22Rv1 (cell line): ENCODE measurements around the gene CLK2.

ENCODE experiments used
- H3K27ac ChIP-seq: fragments of 450-650 bp; 2 replicates; pipeline ENCODE4 v1.5.1; 2017
- ZFX ChIP-seq: fragments of 450-650 bp; IDR thresholded peaks from 2 replicates; pipeline ENCODE4 v1.6.1; 2017; ENCODE audit warnings: antibody characterized with exemption, borderline replicate concordance
- TF ChIP-seq, protein P1 (sequence below): fragments of 450-650 bp; IDR thresholded peaks from 2 replicates; pipeline ENCODE4 v1.5.1; 2017; ENCODE audit warnings: mild to moderate bottlenecking

The CLK2 gene

DNA sequence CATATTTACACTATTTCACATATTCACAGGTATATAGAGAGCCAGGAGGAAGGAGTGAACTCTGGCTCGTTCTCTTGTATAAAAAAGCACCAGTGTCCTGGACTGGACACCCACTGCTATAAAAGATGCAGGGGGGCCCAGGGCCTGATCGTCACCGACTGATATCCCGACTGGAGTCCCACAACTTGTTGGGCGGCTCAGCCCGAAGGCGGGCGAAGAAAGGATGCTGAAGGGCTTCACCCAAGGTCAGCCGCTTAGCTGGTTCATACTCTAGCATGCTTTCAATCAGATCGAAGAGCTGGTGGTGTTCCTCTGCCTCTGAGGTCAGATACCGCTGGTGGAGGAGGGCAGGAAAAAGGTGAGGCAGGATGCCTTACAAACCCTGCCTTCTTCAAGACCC lies 10.2 kb downstream of the CLK2 start:
- TF ChIP-seq ZFX, result no peak
- TF ChIP-seq, protein P1, sequence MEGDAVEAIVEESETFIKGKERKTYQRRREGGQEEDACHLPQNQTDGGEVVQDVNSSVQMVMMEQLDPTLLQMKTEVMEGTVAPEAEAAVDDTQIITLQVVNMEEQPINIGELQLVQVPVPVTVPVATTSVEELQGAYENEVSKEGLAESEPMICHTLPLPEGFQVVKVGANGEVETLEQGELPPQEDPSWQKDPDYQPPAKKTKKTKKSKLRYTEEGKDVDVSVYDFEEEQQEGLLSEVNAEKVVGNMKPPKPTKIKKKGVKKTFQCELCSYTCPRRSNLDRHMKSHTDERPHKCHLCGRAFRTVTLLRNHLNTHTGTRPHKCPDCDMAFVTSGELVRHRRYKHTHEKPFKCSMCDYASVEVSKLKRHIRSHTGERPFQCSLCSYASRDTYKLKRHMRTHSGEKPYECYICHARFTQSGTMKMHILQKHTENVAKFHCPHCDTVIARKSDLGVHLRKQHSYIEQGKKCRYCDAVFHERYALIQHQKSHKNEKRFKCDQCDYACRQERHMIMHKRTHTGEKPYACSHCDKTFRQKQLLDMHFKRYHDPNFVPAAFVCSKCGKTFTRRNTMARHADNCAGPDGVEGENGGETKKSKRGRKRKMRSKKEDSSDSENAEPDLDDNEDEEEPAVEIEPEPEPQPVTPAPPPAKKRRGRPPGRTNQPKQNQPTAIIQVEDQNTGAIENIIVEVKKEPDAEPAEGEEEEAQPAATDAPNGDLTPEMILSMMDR, result no peak
- H3K27ac ChIP-seq, result peak overlapping the region; percentile 88

DNA sequence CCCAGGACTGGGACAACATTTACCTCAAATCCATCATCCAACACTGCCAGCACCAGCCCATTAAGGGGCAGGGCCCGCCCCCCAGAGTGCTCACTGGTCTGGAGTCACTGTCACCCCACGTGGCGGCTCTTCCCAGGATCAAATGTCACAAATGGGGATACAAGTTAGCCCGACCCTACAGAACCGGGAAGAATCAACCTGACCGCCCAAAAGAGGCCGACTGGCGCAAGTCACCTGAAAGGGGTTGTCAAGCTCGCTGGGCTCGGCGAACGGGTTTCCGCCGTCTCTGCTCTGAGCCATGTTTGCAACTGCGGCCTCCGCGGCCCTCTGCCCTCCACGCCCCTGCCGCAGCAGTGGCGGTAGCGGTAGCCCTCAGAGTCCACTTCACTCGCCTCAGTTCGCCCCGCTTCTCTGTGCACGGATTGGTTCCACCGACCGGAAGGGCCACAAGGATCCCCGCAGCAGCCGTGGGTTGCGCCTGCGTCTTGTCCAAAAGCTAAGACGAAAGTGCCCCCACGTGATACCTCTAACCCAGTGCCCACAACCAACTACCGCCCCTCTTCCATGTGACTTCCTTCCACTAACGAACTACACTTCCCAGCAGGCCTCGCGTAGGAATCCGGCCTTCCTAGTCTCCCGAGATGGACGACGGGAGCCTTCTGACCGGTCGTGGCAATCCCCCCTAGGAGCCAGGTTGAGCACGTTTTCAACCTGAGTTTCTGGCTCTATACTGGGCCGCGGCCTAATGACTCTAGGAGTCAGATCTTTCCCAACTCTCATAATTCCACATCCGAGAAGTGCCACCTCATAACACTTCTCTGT lies 11.2 kb downstream of the CLK2 start, which contains the start of gene SCAMP3:
Gene SCAMP3, minus strand, starts transcription at position 509 of the 822 bp plus-strand sequence. Its CDS starts 209 bp downstream, at position 300.
- H3K27ac ChIP-seq, result peak within 1 kb of the TSS; percentile 88
- TF ChIP-seq ZFX, result no peak
- TF ChIP-seq, protein P1, result peak; percentile 17; the same call in 1 of the 2 replicates

DNA sequence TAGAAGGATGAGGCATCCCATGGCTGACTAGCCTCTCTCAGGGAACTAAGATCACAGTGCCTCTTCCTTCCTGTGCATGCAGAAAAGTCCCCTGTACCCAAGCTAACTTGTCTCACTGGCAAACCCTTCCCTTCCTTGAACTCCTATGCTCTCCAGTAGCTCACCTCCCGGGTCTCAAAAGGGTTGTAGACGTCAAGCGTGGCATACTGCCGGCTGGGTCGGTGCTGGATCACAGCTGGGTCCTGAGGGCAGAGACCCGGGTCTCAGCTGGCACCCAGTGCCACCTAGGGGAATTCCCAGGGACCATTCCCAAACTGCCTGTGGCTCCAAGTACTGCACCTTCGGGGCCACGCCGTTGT lies 11.8 kb downstream of the CLK2 start:
- no peak for TF ChIP-seq ZFX
- TF ChIP-seq, protein P1, result peak; percentile 48
- H3K27ac ChIP-seq, result peak overlapping the region; percentile 88

DNA sequence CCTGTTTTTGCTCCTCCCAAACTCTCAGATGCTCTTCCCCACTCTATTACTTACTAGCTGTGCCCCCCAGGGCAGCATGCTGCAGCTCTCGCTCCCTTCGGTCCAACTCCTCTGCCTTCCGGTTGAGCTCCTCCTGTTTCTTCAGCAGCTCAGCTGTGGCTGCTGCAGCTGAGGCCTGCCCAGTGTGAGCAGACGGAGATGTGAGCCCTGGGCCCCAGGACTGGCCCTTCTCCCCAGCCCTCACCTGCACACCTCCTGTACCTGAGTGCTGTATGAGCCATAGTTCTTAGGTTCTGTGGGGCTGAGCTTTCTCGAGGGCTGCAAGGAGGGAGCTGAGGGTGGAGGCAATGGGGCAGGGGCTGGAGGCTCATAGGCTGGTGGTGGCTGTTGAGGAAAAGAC lies 13.0 kb downstream of the CLK2 start:
- TF ChIP-seq, protein P1, result no peak
- no peak for TF ChIP-seq ZFX
- H3K27ac ChIP-seq, result peak overlapping the region; percentile 88; the same call in 1 of the 2 replicates

DNA sequence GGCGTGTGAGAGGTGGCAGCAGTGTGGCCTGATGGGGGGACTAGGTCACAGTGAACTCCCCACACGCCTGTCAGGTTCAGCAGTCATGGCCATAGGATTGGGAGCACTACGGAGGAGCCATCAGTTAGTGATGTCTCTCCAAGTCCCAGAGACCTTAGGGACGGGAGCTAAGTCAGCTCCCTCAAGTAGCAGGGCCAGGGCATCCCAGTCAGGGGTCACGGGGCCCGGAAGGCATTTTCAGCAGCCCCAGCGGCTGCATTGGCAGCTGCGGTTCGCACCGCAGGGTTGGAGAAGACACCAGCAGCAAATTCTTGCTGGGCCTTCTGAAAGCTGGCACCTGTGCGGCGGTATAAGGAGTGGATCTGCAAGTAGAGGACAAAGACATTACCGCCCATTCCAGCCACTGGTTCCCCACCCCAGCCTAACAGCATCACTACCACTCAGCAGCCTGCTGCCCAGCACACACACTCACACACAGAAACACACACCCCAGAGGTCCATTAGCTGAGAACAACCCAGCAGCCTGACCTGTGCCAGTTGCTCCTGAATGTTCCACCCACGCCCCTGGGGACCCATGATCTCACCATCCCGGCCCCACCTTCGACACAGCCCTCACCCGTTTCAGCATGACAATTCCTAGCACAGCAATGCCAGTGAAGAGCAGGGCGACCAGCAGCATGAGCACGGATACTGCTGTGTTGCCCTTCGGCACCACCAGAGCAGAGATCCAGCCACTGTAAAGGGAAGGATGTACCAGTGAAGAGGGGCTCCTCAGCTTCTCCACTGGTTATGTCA lies 17.0 kb downstream of the CLK2 start:
- H3K27ac ChIP-seq, result peak overlapping the region; percentile 70
- no peak for TF ChIP-seq ZFX
- TF ChIP-seq, protein P1, result no peak

DNA sequence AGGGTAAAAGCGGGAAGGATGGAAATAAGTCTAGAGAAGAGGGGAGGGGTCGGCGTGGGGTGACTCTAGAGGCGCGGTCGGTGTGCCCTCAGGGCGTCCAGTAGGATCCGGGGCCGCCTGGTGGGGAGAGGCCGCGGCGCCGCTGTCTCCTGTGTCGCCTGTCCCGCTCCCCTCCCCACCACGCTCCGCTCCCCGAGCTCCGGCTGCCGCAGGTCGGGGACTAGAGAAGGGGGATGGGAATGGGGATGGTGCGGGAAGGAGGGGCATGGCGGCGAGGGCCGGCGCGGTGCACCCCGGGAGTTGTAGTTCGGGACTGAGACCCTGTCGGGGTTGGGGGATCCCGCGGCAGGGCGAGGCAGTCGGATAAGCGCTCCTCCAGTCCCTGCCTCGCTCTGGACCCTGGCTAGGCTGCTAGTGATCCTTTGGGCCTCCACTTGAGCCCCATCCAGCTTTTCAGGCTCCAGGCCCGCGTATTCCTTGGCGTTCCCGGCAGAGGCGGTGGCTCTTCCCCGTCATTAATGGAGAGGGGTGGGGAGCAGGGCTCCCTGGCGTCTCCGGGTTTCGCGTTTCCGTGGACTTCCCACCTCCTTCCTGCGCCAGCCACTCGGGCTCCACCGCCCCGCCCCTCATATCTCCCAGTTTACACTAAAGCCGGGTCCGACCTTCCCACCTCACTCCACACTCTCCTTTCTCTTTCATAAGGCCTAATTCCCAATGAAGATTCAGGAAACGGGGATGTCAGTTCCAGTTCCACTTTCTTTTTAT lies 17.9 kb downstream of the CLK2 start, which contains the start of gene ENTREP3:
Gene ENTREP3, minus strand, starts transcription at position 241 of the 765 bp plus-strand sequence. CDS start 606 bp downstream, outside the sequence.
- H3K27ac ChIP-seq, result peak within 1 kb of the TSS; percentile 70
- TF ChIP-seq, protein P1, result no peak
- TF ChIP-seq ZFX, result no peak
